Coronary artery (tissue), 2 donors: ENCODE measurements around the gene ELMO2.

ENCODE experiments used
- DNase-seq: peaks from one replicate; pipeline ENCODE4 v3.0.0-alpha.2; 2017; ENCODE audit warnings: low spot score
- H3K27ac ChIP-seq, 2 donors: fragments of 200-600 bp; sonication (generic); one replicate each; pipeline ENCODE4 v1.5.1; 2016 to 2019
- H3K4me3 ChIP-seq: fragments of 200-600 bp; sonication (generic); 2 replicates; pipeline ENCODE4 v1.5.1; 2016; ENCODE audit warnings: mild to moderate bottlenecking, moderate library complexity
- CTCF ChIP-seq: fragments of 200-600 bp; sonication (generic); IDR thresholded peaks from one replicate; pipeline ENCODE4 v1.5.1; 2019; ENCODE audit warnings: antibody characterized with exemption

The ELMO2 gene

GRCh38 chr20:46362921-46363867 is 43.2 kb downstream of the ELMO2 start:
- TF ChIP-seq CTCF: no peak

GRCh38 chr20:46361811-46362210 is 44.6 kb downstream of the ELMO2 start:
- no peak overlapping the region for H3K4me3 ChIP-seq
- H3K27ac ChIP-seq: no peak overlapping the region
- no peak for DNase-seq
- TF ChIP-seq CTCF: no peak

More at GRCh38 chr20:46362921-46363867, 43.2 kb downstream of the ELMO2 start:
- H3K27ac ChIP-seq: peak overlapping the region; percentile 97 to 98
- DNase-seq: no peak
- H3K4me3 ChIP-seq: peak overlapping the region; percentile 97

GRCh38 chr20:46361381-46361780 is 45.0 kb downstream of the ELMO2 start:
- TF ChIP-seq CTCF: no peak
- Histone ChIP-seq H3K4me3 (no peak overlapping the region), H3K27ac (no peak overlapping the region)
- DNase-seq: no peak

GRCh38 chr20:46359233-46359751 is 47.1 kb downstream of the ELMO2 start:
- no peak for TF ChIP-seq CTCF
- no peak overlapping the region for H3K27ac ChIP-seq
- no peak overlapping the region for H3K4me3 ChIP-seq
- DNase-seq: no peak

GRCh38 chr20:46358346-46359058 is 47.9 kb downstream of the ELMO2 start:
- Histone ChIP-seq H3K4me3 (no peak overlapping the region), H3K27ac (no peak overlapping the region)
- no peak for DNase-seq
- TF ChIP-seq CTCF: no peak

GRCh38 chr20:46357030-46357514 is 49.3 kb downstream of the ELMO2 start:
- no peak for TF ChIP-seq CTCF
- Histone ChIP-seq H3K27ac (peak overlapping the region; percentile 41 to 68), H3K4me3 (peak overlapping the region; percentile 29)
- DNase-seq: no peak
